ENCODE results near the gene ATP5ME. TPM values are rescaled to one million over a fixed set of nuclear protein-coding genes. Genes with fewer than 3 reads are reported as not detected.
A peak's percentile ranks its signal among the peaks of the same experiment; 100 is the strongest.
"Not testable (repeated sequence)": the region's sequence is repeated elsewhere in the genome, so short reads cannot be mapped to it uniquely, and the experiment has no call there.

ATP5ME gene
- total RNA-seq, 1 experiment from 2014 or later = 216 TPM

- peak; percentile 87 for DNase-seq (ENCODE audit: low read depth)
Measured at GRCh38 chr4:705278-706082, 31.4 kb upstream of the ATP5ME start, which contains the start of gene PCGF3. Gene PCGF3, plus strand, starts transcription at chr4:705832. Its CDS starts 27,849 bp downstream, at chr4:733681.

- no peak for DNase-seq (ENCODE audit: low read depth)
Measured at GRCh38 chr4:704971-705277, 30.8 kb upstream of the ATP5ME start.

- no peak for DNase-seq (ENCODE audit: low read depth)
Measured at GRCh38 chr4:704198-704891, 30.3 kb upstream of the ATP5ME start.

DNA sequence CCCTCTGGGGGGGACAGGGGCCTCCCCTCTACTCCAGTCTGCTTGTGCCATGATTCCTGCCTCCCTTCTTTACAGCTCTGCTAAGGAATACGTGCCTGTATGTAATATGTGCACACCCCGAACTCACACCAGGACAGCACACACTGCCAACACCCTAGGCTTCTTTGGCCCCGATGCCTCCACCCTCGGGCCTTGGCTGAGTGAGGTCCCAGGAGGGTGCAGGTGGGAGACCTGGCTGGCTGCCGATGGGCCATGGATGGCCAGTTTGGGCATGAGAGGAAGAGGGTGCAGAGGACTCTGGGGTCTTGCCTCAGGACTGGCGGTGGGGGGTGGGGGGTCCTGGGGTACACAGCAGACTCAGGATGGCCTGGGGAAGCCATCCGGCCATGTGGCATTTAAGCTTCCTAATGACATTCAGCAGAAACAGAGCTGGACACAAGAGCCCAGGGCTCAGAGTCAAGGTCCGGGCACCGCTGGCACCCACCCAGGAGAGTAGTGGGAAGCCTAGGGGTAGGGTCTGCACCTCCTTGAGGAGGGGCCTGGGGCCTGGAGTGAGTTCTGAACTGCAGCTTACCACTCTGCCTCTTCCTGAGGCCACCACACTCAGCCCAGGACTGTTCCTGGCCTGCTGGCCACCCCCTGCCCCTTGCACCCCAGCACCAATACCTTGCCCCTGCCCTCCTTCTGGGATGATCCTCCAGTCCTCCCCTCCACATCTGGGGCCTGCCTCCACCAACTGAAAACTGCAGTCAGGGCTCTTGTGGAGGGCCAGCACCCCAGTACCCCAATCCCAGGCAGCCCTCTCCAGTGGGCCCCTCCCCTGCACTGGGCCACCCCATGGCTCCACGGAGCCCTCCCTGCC lies 29.5 kb upstream of the ATP5ME start:
- no peak for DNase-seq (ENCODE audit: low read depth)

- no peak for DNase-seq (ENCODE audit: low read depth)
Measured at GRCh38 chr4:702618-703048, 28.6 kb upstream of the ATP5ME start.

DNA sequence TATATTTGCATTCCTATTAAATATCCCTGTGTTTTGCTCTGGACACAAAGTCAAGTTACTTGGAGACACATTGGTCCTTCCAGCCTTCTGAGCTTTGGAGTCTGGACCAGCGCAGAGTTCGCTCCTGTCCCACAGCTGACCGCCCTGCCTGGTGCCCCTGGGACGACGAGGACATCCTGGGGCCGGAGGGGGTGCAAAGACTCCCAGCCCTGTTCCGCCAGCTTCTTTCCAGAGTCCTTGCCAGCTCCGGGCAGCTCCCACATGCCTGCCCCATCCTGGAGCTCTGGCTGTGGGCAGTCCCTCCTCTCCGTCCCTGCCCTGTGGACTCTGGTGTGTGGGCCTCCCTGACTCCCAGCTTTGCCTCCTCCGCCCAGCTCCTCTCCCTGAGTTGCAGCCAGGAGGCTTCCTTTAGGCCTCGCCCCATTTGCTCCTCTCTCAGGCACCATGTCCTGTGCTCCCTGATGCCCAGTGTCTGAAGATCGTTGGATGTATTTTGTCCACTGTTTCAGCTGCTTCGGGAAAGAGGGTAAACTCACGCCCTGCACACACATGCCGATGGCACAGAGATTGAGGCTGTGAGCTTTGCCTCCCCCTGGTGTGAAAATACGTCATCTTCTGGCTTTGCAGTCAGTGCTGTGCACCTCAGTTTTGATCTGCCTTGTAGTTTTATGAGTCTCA lies 26.6 kb upstream of the ATP5ME start:
- no peak for DNase-seq (ENCODE audit: low read depth)

GRCh38 chr4:699816-700580 lies 25.9 kb upstream of the ATP5ME start:
- no peak for DNase-seq (ENCODE audit: low read depth)

DNA sequence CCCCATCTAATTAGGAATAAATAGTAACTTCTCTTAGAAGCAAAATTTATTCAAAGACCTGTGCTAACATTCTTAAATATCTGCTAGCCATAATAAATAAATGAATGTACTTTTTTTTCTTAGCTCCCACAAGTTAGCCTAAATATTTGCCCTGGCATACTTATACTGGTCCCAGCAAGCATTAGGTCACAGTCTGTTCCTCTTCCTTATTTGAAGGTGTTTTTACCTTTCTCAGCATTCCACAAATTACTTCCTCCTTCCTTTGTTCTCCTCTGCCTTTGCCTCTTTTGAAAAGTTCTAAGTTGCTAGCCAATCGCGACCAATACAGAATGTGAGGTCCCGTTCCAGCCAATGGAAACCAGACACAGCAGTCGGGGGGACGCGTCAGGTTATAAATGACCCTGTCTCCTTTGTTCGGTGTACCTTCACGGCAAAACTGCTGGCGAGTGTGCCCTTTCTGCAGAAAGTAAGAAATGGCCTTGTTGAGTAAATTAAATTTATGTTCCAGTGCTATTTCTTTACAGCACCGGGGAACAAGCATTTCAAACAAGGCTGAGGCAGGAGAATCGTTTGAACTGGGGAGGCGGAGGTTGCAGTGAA lies 20.4 kb upstream of the ATP5ME start:
- DNase-seq (ENCODE audit: low read depth) = not testable (repeated sequence)

DNA sequence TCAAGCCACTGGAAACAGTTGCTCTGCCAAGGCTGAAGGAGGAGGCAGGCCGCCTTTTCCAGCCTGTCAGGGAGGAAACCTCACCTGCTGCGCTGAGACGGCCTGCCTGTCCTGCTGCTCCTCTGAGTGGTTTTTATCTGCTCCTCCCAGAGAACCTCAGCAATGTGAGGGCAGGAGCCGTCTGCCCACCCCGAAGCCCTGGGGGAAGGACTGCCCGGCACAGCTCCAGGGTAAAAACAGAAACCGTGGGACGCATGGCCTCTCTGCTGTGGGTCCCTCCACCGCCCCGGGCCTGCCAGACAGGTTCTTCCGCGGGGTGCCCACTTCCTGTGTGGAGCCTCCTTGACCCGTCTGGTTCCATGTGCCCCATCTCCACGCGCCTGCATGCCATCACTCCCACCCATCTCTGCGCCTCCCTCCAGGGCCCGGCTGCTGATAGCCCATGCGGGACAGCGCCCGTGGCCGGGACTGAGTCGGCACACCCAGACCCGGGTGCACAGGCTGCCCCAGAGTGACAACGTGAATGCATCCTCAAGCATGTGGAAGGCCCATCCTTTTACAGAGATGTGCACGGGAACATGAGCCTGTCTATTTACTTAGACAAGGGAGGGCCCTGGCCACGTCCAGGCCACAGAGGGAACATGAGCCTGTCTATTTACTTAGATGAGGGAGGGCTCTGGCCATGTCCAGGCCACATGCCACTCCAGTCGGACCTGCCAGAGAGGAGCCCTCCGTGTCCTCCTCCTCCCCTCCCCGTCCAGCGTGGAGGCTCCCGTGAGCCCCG lies 18.9 kb upstream of the ATP5ME start:
- DNase-seq (ENCODE audit: low read depth) = no peak

DNA sequence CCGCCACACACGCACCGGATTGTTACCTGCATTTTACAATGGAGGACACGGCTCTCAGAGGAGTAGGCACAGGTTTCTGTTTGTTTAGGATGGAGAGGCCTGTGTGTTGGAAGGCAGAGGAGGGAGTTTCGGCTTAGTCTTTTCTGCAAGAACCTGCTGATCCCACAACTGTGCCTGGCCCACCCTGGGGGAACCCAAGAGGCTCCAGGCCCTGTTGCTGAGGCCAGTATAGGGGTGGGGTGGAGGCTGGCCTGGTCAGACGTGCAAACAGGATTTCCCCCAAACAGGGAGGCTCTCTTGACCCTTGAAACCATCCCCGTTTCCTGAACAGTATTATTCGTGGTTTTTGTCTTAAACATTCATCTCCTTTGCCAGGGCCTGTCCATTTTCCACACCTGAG lies 15.6 kb upstream of the ATP5ME start:
- no peak for DNase-seq (ENCODE audit: low read depth)

DNA sequence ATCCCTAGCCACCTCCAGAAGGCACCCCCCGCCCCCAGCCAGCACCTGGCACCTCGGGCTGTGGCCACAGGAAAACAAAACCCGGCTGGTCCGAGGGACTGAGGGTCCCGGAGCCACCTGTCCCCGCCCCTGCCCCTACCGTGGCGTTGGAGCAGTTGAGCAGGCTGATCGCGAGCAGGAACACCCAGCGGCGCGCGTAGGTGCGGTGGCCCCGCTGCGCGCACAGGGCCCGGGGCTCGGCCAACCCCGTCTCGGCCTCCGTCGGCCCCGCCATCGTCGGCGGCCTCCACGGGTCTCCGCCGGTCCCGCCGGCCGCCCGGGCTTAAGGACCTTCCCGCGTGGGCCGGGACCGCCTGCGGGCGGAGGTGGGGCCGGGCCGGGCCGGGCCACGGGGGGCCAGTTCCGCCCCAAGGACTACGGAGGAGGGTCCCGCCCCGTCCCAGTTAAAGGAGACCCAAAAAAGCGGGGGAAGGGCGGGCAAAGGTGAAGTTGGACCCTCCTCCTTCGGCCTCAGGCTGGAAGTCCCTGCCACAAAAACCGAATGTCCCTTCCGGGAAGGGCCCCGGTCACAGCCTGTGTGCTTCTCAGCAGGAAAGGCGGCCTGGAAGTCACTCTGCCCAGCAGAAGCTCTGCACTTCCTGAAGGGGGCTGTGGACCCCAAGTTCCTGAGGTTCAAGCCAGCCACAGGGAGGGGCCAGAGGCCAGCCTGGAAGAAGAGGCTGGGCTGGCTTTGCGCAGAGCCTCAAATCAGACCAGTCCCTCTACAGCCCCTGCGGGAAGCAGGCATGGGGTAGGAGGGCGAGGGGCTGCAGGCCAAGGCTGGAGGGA lies 15.0 kb upstream of the ATP5ME start, which contains the start of gene SLC49A3:
Gene SLC49A3, minus strand, starts transcription at position 298 of the 828 bp plus-strand sequence. Its CDS starts 24 bp downstream, at position 274.
- no peak for DNase-seq (ENCODE audit: low read depth)

DNA sequence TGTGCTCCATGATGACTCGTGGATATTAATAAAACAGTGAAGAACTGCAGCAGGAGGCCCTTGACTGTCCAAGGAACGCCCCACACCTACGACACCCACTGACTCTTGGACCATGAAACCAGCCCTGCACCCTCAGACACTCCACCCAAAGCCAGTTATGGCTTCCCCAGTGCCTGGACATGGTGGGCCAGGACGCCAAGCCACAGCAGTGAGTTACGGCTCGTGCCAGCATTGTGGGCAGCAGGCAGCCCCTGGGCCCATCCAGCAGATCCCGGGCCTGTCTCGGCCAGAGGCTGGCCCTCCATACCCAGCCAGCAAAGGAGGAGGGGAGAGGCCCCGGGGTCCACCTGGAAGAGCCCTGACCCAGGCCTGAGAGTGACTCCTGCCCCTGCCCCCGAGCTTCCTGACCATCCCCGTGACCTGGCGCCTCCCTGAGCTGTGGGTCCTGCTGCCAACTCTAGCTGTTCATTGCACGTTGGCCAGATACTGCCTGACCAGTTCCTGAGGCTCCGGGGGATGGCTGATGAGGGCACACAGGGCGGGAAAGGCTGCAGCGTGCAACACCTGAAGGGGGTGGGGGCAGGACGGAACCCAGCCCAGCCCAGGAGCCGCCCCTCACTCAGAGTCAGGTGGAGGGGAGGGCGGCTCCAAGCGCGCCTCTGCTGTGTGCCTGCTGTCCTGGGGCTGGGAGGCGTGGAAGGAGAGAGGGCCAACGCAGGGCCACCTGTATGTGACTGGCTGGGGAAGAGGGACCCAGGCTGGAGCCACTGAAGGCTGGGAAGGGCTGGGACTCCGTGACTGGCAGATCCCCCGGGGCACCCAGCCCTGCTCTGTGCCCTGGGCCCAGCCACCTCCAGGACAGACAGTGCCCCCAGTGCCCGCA lies 14.1 kb upstream of the ATP5ME start:
- DNase-seq (ENCODE audit: low read depth) = no peak

GRCh38 chr4:687048-687970 lies 13.2 kb upstream of the ATP5ME start:
- DNase-seq (ENCODE audit: low read depth) = peak; percentile 91

GRCh38 chr4:686413-687040 lies 12.5 kb upstream of the ATP5ME start:
- no peak for DNase-seq (ENCODE audit: low read depth)

- DNase-seq (ENCODE audit: low read depth) = no peak
Measured at GRCh38 chr4:685679-686412, 11.8 kb upstream of the ATP5ME start.
